Muscle layer of colon (tissue), 2 donors: ENCODE data around the gene TENM4.
"Not testable (repeated sequence)": the region's sequence is repeated elsewhere in the genome, so short reads cannot be mapped to it uniquely, and the experiment has no call there.

Source experiments
- H3K27ac ChIP-seq: one replicate; pipeline ENCODE4 v1.7.0; 2013; ENCODE audit warnings: low read depth, mild to moderate bottlenecking, low read length, moderate library complexity
- H3K27me3 ChIP-seq, 2 donors: one replicate each; pipeline ENCODE4 v1.7.0; 2013; ENCODE audit warnings: low read length in 2 of 2, mild to moderate bottlenecking in 2 of 2; ENCODE audit not compliant: insufficient read depth in 2 of 2, control insufficient read depth in 1 of 2
- H3K36me3 ChIP-seq: one replicate; pipeline ENCODE4 v1.7.0; 2013; ENCODE audit warnings: mild to moderate bottlenecking, low read length; ENCODE audit not compliant: insufficient read depth
- H3K4me1 ChIP-seq: one replicate; pipeline ENCODE4 v1.7.0; 2013; ENCODE audit warnings: mild to moderate bottlenecking, low read length; ENCODE audit not compliant: insufficient read depth
- H3K4me3 ChIP-seq, 2 donors: one replicate each; pipeline ENCODE4 v1.7.0; 2013; ENCODE audit warnings: low read length in 2 of 2, low read depth in 1 of 2, mild to moderate bottlenecking in 1 of 2, moderate library complexity in 1 of 2
- H3K9ac ChIP-seq: one replicate; pipeline ENCODE4 v1.7.0; 2013; ENCODE audit warnings: low read length
- H3K9me3 ChIP-seq: one replicate; pipeline ENCODE4 v1.7.0; 2013; ENCODE audit warnings: mild to moderate bottlenecking, low read length
- donor health status: abdominal sarcoma.
- donor health status: Adenocarcinoma of cecum.

Gene TENM4

GRCh38 chr11:78884761-78885160, 556.1 kb downstream of the TENM4 start:
- Histone ChIP-seq H3K9me3 (no peaks in the 10 kb centered on the region), H3K4me3 (no peak overlapping the region), H3K27ac (no peak overlapping the region), H3K4me1 (no peaks in the 10 kb centered on the region), H3K9ac (no peak overlapping the region), H3K36me3 (no peaks in the 10 kb centered on the region), H3K27me3 (no peaks in the 10 kb centered on the region)

- Histone ChIP-seq H3K36me3 (no peaks in the 10 kb centered on the region), H3K9me3 (no peaks in the 10 kb centered on the region), H3K4me1 (no peaks in the 10 kb centered on the region), H3K4me3 (no peak overlapping the region), H3K27me3 (no peaks in the 10 kb centered on the region), H3K27ac (no peak overlapping the region), H3K9ac (no peak overlapping the region)
These were observed 557.3 kb downstream of the TENM4 start for GRCh38 chr11:78883506-78883905.

GRCh38 chr11:78879094-78879980, 561.5 kb downstream of the TENM4 start:
- H3K4me1 ChIP-seq, H3K27ac ChIP-seq, H3K4me3 ChIP-seq, H3K9me3 ChIP-seq, H3K9ac ChIP-seq, H3K27me3 ChIP-seq, H3K36me3 ChIP-seq: not testable (repeated sequence)

GRCh38 chr11:78878631-78879030, 562.2 kb downstream of the TENM4 start:
- Histone ChIP-seq H3K27me3 (no peaks in the 10 kb centered on the region), H3K4me3 (no peak overlapping the region), H3K27ac (no peak overlapping the region), H3K4me1 (no peaks in the 10 kb centered on the region), H3K9ac (no peak overlapping the region), H3K36me3 (no peaks in the 10 kb centered on the region), H3K9me3 (no peaks in the 10 kb centered on the region)

- H3K4me3 ChIP-seq, result no peak overlapping the region
- H3K27ac ChIP-seq, result no peak overlapping the region
- no peaks in the 10 kb centered on the region for H3K4me1 ChIP-seq
- H3K9me3 ChIP-seq, result no peaks in the 10 kb centered on the region
- no peaks in the 10 kb centered on the region for H3K36me3 ChIP-seq
- no peaks in the 10 kb centered on the region for H3K27me3 ChIP-seq
- H3K9ac ChIP-seq, result no peak overlapping the region
These were observed 564.2 kb downstream of the TENM4 start for GRCh38 chr11:78876676-78877075.

GRCh38 chr11:78870655-78871054, 570.2 kb downstream of the TENM4 start:
- H3K9me3 ChIP-seq, result no peaks in the 10 kb centered on the region
- H3K27ac ChIP-seq, result no peak overlapping the region
- no peaks in the 10 kb centered on the region for H3K4me1 ChIP-seq
- no peaks in the 10 kb centered on the region for H3K36me3 ChIP-seq
- no peak overlapping the region for H3K4me3 ChIP-seq
- H3K27me3 ChIP-seq, result no peaks in the 10 kb centered on the region
- H3K9ac ChIP-seq, result no peak overlapping the region

GRCh38 chr11:78869293-78869692, 571.5 kb downstream of the TENM4 start:
- Histone ChIP-seq H3K36me3 (no peaks in the 10 kb centered on the region), H3K4me1 (no peaks in the 10 kb centered on the region), H3K4me3 (no peak overlapping the region), H3K27ac (no peak overlapping the region), H3K9me3 (no peaks in the 10 kb centered on the region), H3K27me3 (no peaks in the 10 kb centered on the region), H3K9ac (no peak overlapping the region)

GRCh38 chr11:78868563-78868962, 572.3 kb downstream of the TENM4 start:
- no peak overlapping the region for H3K9ac ChIP-seq
- no peak overlapping the region for H3K4me3 ChIP-seq
- H3K27ac ChIP-seq, result no peak overlapping the region
- no peaks in the 10 kb centered on the region for H3K9me3 ChIP-seq
- H3K27me3 ChIP-seq, result no peaks in the 10 kb centered on the region
- no peaks in the 10 kb centered on the region for H3K4me1 ChIP-seq
- H3K36me3 ChIP-seq, result no peaks in the 10 kb centered on the region

- Histone ChIP-seq H3K27ac (no peak overlapping the region), H3K4me3 (no peak overlapping the region), H3K4me1 (no peaks in the 10 kb centered on the region), H3K9ac (no peak overlapping the region), H3K36me3 (no peaks in the 10 kb centered on the region), H3K9me3 (no peaks in the 10 kb centered on the region), H3K27me3 (no peaks in the 10 kb centered on the region)
These were observed 580.0 kb downstream of the TENM4 start for GRCh38 chr11:78860720-78861422.

- H3K4me1 ChIP-seq, result no peaks in the 10 kb centered on the region
- no peaks in the 10 kb centered on the region for H3K36me3 ChIP-seq
- H3K9ac ChIP-seq, result no peak overlapping the region
- no peak overlapping the region for H3K27ac ChIP-seq
- no peaks in the 10 kb centered on the region for H3K9me3 ChIP-seq
- H3K4me3 ChIP-seq, result no peak overlapping the region
- no peaks in the 10 kb centered on the region for H3K27me3 ChIP-seq
These were observed 583.1 kb downstream of the TENM4 start for GRCh38 chr11:78857688-78858087.

- no peak overlapping the region for H3K9ac ChIP-seq
- H3K9me3 ChIP-seq, result no peaks in the 10 kb centered on the region
- no peaks in the 10 kb centered on the region for H3K36me3 ChIP-seq
- H3K27ac ChIP-seq, result no peak overlapping the region
- no peaks in the 10 kb centered on the region for H3K4me1 ChIP-seq
- no peak overlapping the region for H3K4me3 ChIP-seq
- no peaks in the 10 kb centered on the region for H3K27me3 ChIP-seq
These were observed 584.6 kb downstream of the TENM4 start for GRCh38 chr11:78856211-78856610.
